Endothelial cell of umbilical vein (primary cell): ENCODE results near the gene NFKBIL1. TPM values are rescaled to one million over a fixed set of nuclear protein-coding genes. Genes with fewer than 3 reads are reported as not detected.
A peak's percentile ranks its signal among the peaks of the same experiment; 100 is the strongest.

ENCODE experiments used
- BruUV-seq: library from RNA; stranded (reverse); fragments of 400-500 nt; replicated peaks from 2 replicates; lab custom pipeline; 2021; lab: Mats Ljungman, UMichigan
- CTCF ChIA-PET: fragments of 300-600, 350-600 bp; sonication (Branson Sonifier 250); formaldehyde crosslinking; loops from one replicate; lab custom pipeline; 2021; ENCODE audit warnings: antibody characterized with exemption, inconsistent platforms; lab: Charles Lee
- POLR2A ChIA-PET: fragments of 300-600, 350-600 bp; sonication (Branson Sonifier 250); formaldehyde crosslinking; loops from one replicate; lab custom pipeline; 2021; ENCODE audit warnings: antibody characterized with exemption, inconsistent platforms; lab: Charles Lee
- DNase-seq: peaks from one replicate; pipeline ENCODE4 v3.0.0-alpha.2; 2011; ENCODE audit warnings: low read depth, low spot score
- FAIRE-seq: peaks from 2 replicates; lab custom pipeline; 2011; peaks lifted over from hg19 to GRCh38; lab: Jason Lieb, UNC
- H2AFZ ChIP-seq: 2 replicates; pipeline ENCODE4 v1.6.0; 2012; ENCODE audit warnings: low read depth, low read length, control low read depth, inconsistent platforms
- H3K27ac ChIP-seq: 2 replicates; pipeline ENCODE4 v1.5.1; 2011; ENCODE audit warnings: low read depth, mild to moderate bottlenecking, control low read depth, low read length, moderate library complexity; ENCODE audit not compliant: insufficient read depth
- H3K27me3 ChIP-seq, 2 experiments: 2 replicates each; pipeline versions ENCODE4 v1.6.0 to v1.6.1; 2011; ENCODE audit warnings: low read length in 2 of 2, mixed read lengths in 1 of 2; ENCODE audit not compliant: control insufficient read depth in 2 of 2, insufficient read depth in 2 of 2
- H3K36me3 ChIP-seq, 2 experiments: 2 replicates in 1 of 2; 3 replicates in 1 of 2; pipeline ENCODE4 v1.5.1; 2011; ENCODE audit warnings: low read length in 2 of 2, mild to moderate bottlenecking in 1 of 2, moderate library complexity in 1 of 2; ENCODE audit not compliant: control insufficient read depth in 2 of 2, insufficient read depth in 2 of 2; ENCODE audit errors: extremely low read depth in 1 of 2
- H3K4me1 ChIP-seq: 3 replicates; pipeline ENCODE4 v1.5.1; 2011; ENCODE audit warnings: mild to moderate bottlenecking, low read length; ENCODE audit not compliant: control insufficient read depth, insufficient read depth; ENCODE audit errors: extremely low read depth
- H3K4me2 ChIP-seq: 2 replicates; pipeline ENCODE4 v1.6.1; 2011; ENCODE audit warnings: low read length, control low read depth, mixed read lengths; ENCODE audit not compliant: insufficient read depth
- H3K4me3 ChIP-seq, 3 experiments: fragments of 200-600 bp in 1 of 3; sonication (generic), shearing (Covaris generic) in 1 of 3; replicated peaks in 1 of 3; 2 replicates each; pipeline ENCODE4 v1.5.1; 2011 to 2016; ENCODE audit warnings: control low read depth in 3 of 3, low read length in 3 of 3, mild to moderate bottlenecking in 2 of 3, inconsistent platforms in 1 of 3, low read depth in 1 of 3, moderate library complexity in 1 of 3; ENCODE audit not compliant: insufficient read depth in 1 of 3
- H3K79me2 ChIP-seq: 2 replicates; pipeline ENCODE4 v1.6.0; 2012; ENCODE audit warnings: low read length, inconsistent platforms; ENCODE audit not compliant: control insufficient read depth, insufficient read depth
- H3K9ac ChIP-seq: replicated peaks from 2 replicates; pipeline ENCODE3; 2011; ENCODE audit warnings: low read length, control low read depth; ENCODE audit not compliant: insufficient read depth; ENCODE audit errors: extremely low read depth
- H3K9me1 ChIP-seq: replicated peaks from 3 replicates; pipeline ENCODE4 v1.6.0; 2011; ENCODE audit warnings: mild to moderate bottlenecking, low read length; ENCODE audit not compliant: control insufficient read depth, insufficient read depth; ENCODE audit errors: extremely low read depth
- H3K9me3 ChIP-seq: replicated peaks from 2 replicates; pipeline ENCODE4 v1.5.1; 2012; ENCODE audit warnings: low read length, inconsistent platforms; ENCODE audit not compliant: control insufficient read depth, insufficient read depth
- H4K20me1 ChIP-seq: replicated peaks from 2 replicates; pipeline ENCODE3; 2011; ENCODE audit warnings: mild to moderate bottlenecking, low read length; ENCODE audit not compliant: control insufficient read depth, insufficient read depth; ENCODE audit errors: extremely low read depth
- CTCF ChIP-seq, 2 donors: IDR thresholded peaks; 1 replicate in 1 of 2; 2 replicates in 1 of 2; pipeline ENCODE4 v1.5.1; 2011; ENCODE audit warnings: low read length in 2 of 2, mild to moderate bottlenecking in 2 of 2, moderate library complexity in 2 of 2, control low read depth in 1 of 2, inconsistent platforms in 1 of 2, low read depth in 1 of 2; ENCODE audit not compliant: insufficient read depth in 1 of 2; ENCODE audit errors: extremely low read depth in 1 of 2
- EZH2 ChIP-seq: IDR thresholded peaks from 2 replicates; pipeline ENCODE4 v1.6.1; 2012; ENCODE audit warnings: borderline replicate concordance, low read depth, mild to moderate bottlenecking, moderate library complexity, low read length, inconsistent platforms; ENCODE audit not compliant: severe bottlenecking
- FOS ChIP-seq: IDR thresholded peaks from 2 replicates; pipeline ENCODE4 v1.6.1; 2011; ENCODE audit warnings: mild to moderate bottlenecking, low read length, moderate library complexity, borderline replicate concordance; ENCODE audit not compliant: insufficient read depth
- GATA2 ChIP-seq: IDR thresholded peaks from 2 replicates; pipeline ENCODE4 v1.7.0; 2011; ENCODE audit warnings: low read depth, mild to moderate bottlenecking, moderate library complexity, mixed read lengths, low read length; ENCODE audit not compliant: insufficient read length, insufficient read depth
- JUN ChIP-seq: IDR thresholded peaks from 2 replicates; pipeline ENCODE4 v1.6.1; 2011; ENCODE audit warnings: borderline replicate concordance, low read depth; ENCODE audit not compliant: insufficient read length, insufficient read depth
- MAX ChIP-seq: IDR thresholded peaks from 2 replicates; pipeline ENCODE4 v1.6.1; 2011; ENCODE audit not compliant: insufficient read depth, insufficient read length
- MYC ChIP-seq: IDR thresholded peaks from one replicate; pipeline ENCODE4 v1.6.1; 2011; ENCODE audit warnings: mild to moderate bottlenecking, low read depth, low read length
- POLR2A ChIP-seq: IDR thresholded peaks from 2 replicates; pipeline ENCODE4 v1.6.1; 2012; ENCODE audit warnings: low read depth, mild to moderate bottlenecking, control low read depth, low read length
- POLR2AphosphoS5 ChIP-seq: IDR thresholded peaks from 2 replicates; pipeline ENCODE4 v1.6.1; 2012; ENCODE audit warnings: low read depth, mild to moderate bottlenecking, control low read depth, low read length, moderate library complexity; ENCODE audit not compliant: insufficient read depth
- dilution Hi-C: fragments of 300-500 bp; cut with MboI; formaldehyde crosslinking; loops from one replicate; pipeline ENCODE4 v1.15.0; 2019; ENCODE audit warnings: low sequenced_read_pairs; ENCODE audit not compliant: extremely low pct_ligation_motif_present
- intact Hi-C: fragments of 100-400 bp; cut with micrococcal nuclease; formaldehyde crosslinking; loops from one replicate; pipeline ENCODE4 v1.10.0; 2022
- polyA plus RNA-seq, 4 experiments: library from polyadenylated mRNA; depleted of rRNA in 3 of 4; stranded (reverse) in 3 of 4; unstranded in 1 of 4; fragments of >200 nt; gene quantifications; 2 replicates each; pipeline versions ENCODE4 v1.2.1 to v1.2.3, GENCODE V29; 2011 to 2012; ENCODE audit warnings: missing spikeins in 1 of 4
- total RNA-seq: library from RNA; stranded (reverse); gene quantifications from 2 replicates; pipeline ENCODE4 v1.2.3, GENCODE V29; 2021

The NFKBIL1 gene
- total and polyA plus RNA-seq, 2 donors (not counting 3 experiments of a cell fraction or from before 2014, with no cell fraction given): 9.9 to 15.5 TPM

- Histone ChIP-seq H4K20me1 (peaks cover 7% of the 10 kb centered on the region), H3K9me1 (no peaks in the 10 kb centered on the region), H3K36me3 (peaks cover 48 to 73% of the 10 kb centered on the region in 2 experiments), H3K4me3 (no peak overlapping the region), H3K9me3 (no peaks in the 10 kb centered on the region), H3K27me3 (no peaks in the 10 kb centered on the region), H2AFZ (no peak overlapping the region), H3K27ac (no peak overlapping the region), H3K9ac (no peak overlapping the region), H3K79me2 (peaks cover 73% of the 10 kb centered on the region), H3K4me2 (no peak overlapping the region), H3K4me1 (peaks cover 21% of the 10 kb centered on the region)
- CTCF ChIA-PET: interaction anchor here (0.8 kb wide), 1 partner anchor 43 kb away, joined by 3 read pairs; no protein-coding TSS in a partner anchor
- dilution Hi-C loops: no loop called here
- intact Hi-C loops: no loop called here
- POLR2A ChIA-PET: no interaction called here
- no peak for TF ChIP-seq MYC
- TF ChIP-seq JUN: no peak
- no peak for TF ChIP-seq GATA2
- TF ChIP-seq POLR2A: peak; percentile 20
- no TSS peak for BruUV-seq
- FAIRE-seq (no peak), DNase-seq (no peak)
These were observed 11.7 kb upstream of the NFKBIL1 start for GRCh38 chr6:31535538-31536324.

GRCh38 chr6:31538805-31539400 is 8.5 kb upstream of the NFKBIL1 start:
- CTCF ChIA-PET: interaction anchor here (1.8 to 2.0 kb wide), 2 partner anchors 44 to 46 kb away, joined by 8 read pairs; no protein-coding TSS in a partner anchor
- peaks cover 7% of the 10 kb centered on the region for H4K20me1 ChIP-seq

More at GRCh38 chr6:31538805-31539400, 8.5 kb upstream of the NFKBIL1 start:
- no TSS peak for BruUV-seq
- Histone ChIP-seq H2AFZ (no peak overlapping the region), H3K9me3 (no peaks in the 10 kb centered on the region), H3K4me2 (peak overlapping the region; percentile 92), H3K9ac (no peak overlapping the region), H3K4me3 (no peak overlapping the region), H3K79me2 (peaks cover 75% of the 10 kb centered on the region), H3K27ac (no peak overlapping the region), H3K27me3 (no peaks in the 10 kb centered on the region), H3K9me1 (no peaks in the 10 kb centered on the region), H3K36me3 (peaks cover 34 to 52% of the 10 kb centered on the region in 2 experiments), H3K4me1 (peaks cover 27% of the 10 kb centered on the region)
- FAIRE-seq (no peak), DNase-seq (no peak)
- POLR2A ChIA-PET: no interaction called here
- intact Hi-C loops (no loop called here), dilution Hi-C loops (no loop called here)
- no peak for TF ChIP-seq JUN
- TF ChIP-seq MYC: no peak
- TF ChIP-seq MAX: no peak
- no peak for TF ChIP-seq EZH2
- TF ChIP-seq POLR2AphosphoS5: no peak
- TF ChIP-seq FOS: no peak
- no peak for TF ChIP-seq POLR2A
- TF ChIP-seq GATA2: no peak
- no peak for TF ChIP-seq CTCF (IDR thresholded peaks at IDR 0.05; ENCODE audit: extremely low read depth in 1 of 2, insufficient read depth in 1 of 2, low read depth in 1 of 2, low read length in 2 of 2)
